Chondrocyte (in vitro differentiated cells): ENCODE data around the gene SLC6A13. TPM values are rescaled to one million over a fixed set of nuclear protein-coding genes. Genes with fewer than 3 reads are reported as not detected.

Source experiments
- DNase-seq: peaks from one replicate; pipeline ENCODE4 v3.0.0; 2021; ENCODE audit warnings: mixed read lengths, low spot score
- H3K27ac Mint-ChIP-seq: one replicate; pipeline ENCODE4 v1.8.0; 2021; ENCODE audit warnings: mild to moderate bottlenecking, moderate library complexity, mixed read lengths; ENCODE audit not compliant: unreplicated experiment
- H3K27me3 Mint-ChIP-seq: 2 replicates; pipeline ENCODE4 v1.8.0; 2021; ENCODE audit warnings: low read depth, mixed read lengths
- H3K36me3 Mint-ChIP-seq: 2 replicates; pipeline ENCODE4 v1.8.0; 2021; ENCODE audit warnings: low read depth, mixed read lengths
- H3K4me1 Mint-ChIP-seq: 2 replicates; pipeline ENCODE4 v1.8.0; 2021; ENCODE audit warnings: low read depth, mild to moderate bottlenecking, mixed read lengths
- H3K4me3 Mint-ChIP-seq: one replicate; pipeline ENCODE4 v1.8.0; 2021; ENCODE audit warnings: mild to moderate bottlenecking, moderate library complexity, mixed read lengths; ENCODE audit not compliant: unreplicated experiment
- H3K9me3 Mint-ChIP-seq: 2 replicates; pipeline ENCODE4 v1.8.0; 2021; ENCODE audit warnings: low read depth, mixed read lengths
- total RNA-seq: library from RNA; stranded (reverse); gene quantifications from 3 replicates; pipeline ENCODE4 v1.2.1, GENCODE V29; 2021
- TF ChIP-seq, protein P1 (sequence below): fragments of 200-600 bp; sonication (generic); IDR thresholded peaks from 2 replicates; pipeline ENCODE4 v1.5.0; 2021; ENCODE audit warnings: antibody characterized with exemption, mild to moderate bottlenecking, moderate library complexity

The SLC6A13 gene
- total RNA-seq, 1 donor from 2014 or later = 0.37 TPM

DNA sequence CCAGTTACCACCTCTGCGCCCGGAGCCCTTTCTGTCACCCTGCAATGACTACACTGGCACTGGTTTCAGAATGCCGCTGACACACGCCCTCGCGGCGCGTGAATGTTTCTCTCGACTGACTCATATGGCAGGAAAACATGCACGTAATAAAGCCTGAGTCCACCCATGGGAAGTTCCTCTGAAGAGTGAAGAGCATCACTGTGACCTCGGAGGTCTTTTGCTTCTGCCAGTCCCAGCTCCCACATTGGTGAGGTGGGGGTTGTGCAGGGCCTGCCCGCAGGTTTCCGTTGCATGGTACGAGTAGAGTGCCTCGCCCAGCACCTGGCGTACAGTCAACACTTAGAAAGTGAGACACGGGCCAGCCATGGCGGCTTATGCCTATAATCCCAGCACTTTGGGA is 37.6 kb downstream of the SLC6A13 start:
- Mint-ChIP-seq H3K4me3 (no peak overlapping the region), H3K9me3 (no peaks in the 10 kb centered on the region), H3K27me3 (peaks cover 35% of the 10 kb centered on the region), H3K36me3 (no peaks in the 10 kb centered on the region), H3K4me1 (peaks cover 4% of the 10 kb centered on the region), H3K27ac (no peak overlapping the region)
- TF ChIP-seq, protein P1, sequence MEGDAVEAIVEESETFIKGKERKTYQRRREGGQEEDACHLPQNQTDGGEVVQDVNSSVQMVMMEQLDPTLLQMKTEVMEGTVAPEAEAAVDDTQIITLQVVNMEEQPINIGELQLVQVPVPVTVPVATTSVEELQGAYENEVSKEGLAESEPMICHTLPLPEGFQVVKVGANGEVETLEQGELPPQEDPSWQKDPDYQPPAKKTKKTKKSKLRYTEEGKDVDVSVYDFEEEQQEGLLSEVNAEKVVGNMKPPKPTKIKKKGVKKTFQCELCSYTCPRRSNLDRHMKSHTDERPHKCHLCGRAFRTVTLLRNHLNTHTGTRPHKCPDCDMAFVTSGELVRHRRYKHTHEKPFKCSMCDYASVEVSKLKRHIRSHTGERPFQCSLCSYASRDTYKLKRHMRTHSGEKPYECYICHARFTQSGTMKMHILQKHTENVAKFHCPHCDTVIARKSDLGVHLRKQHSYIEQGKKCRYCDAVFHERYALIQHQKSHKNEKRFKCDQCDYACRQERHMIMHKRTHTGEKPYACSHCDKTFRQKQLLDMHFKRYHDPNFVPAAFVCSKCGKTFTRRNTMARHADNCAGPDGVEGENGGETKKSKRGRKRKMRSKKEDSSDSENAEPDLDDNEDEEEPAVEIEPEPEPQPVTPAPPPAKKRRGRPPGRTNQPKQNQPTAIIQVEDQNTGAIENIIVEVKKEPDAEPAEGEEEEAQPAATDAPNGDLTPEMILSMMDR = no peak
- DNase-seq = no peak

DNA sequence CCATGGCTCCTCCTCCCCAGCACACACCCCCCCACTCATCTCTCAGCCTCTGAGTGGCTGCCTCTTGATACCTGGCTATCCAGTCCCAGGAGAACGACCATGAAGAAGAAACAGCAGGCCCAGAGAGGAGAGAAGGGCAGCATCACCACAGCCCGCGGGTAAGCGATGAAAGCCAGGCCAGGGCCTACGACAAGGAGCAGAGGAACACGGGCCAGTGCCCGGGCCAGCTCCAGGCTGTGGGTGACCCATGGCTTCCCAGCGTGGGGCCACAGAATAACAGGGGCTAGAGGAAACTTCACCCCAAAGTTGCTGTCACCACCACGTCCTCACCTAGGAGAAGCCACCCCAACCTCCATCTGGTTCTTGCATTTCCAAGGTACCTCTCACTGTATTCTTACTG is 38.3 kb downstream of the SLC6A13 start:
- H3K27ac Mint-ChIP-seq = no peak overlapping the region
- H3K4me1 Mint-ChIP-seq = peaks cover 4% of the 10 kb centered on the region
- H3K9me3 Mint-ChIP-seq = no peaks in the 10 kb centered on the region
- H3K36me3 Mint-ChIP-seq = no peaks in the 10 kb centered on the region
- no peak overlapping the region for H3K4me3 Mint-ChIP-seq
- DNase-seq = no peak
- H3K27me3 Mint-ChIP-seq = peaks cover 30% of the 10 kb centered on the region
- TF ChIP-seq, protein P1 = no peak

DNA sequence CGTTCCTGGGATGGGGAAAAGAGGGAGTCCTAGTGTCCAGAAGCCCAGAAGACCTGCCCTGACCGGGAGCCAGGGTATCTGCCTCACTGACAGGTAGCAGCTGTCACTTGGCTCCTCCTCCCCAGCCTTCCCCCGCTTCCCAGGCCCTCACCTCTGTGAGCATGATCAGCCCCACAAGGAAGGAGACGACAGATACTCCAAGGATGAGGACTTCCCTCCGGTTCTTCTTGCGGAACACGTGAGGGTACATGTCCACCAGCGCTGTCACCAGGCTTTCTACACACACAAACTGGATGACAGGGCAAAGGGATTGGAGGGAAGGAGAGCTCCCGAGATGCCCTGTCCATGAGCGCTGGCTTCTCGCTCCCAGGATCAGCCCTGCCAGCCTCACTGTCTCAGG is 38.8 kb downstream of the SLC6A13 start:
- DNase-seq = no peak
- peaks cover 4% of the 10 kb centered on the region for H3K4me1 Mint-ChIP-seq
- H3K27me3 Mint-ChIP-seq = peaks cover 31% of the 10 kb centered on the region
- no peaks in the 10 kb centered on the region for H3K9me3 Mint-ChIP-seq
- no peak overlapping the region for H3K27ac Mint-ChIP-seq
- TF ChIP-seq, protein P1 = no peak
- no peak overlapping the region for H3K4me3 Mint-ChIP-seq
- H3K36me3 Mint-ChIP-seq = no peaks in the 10 kb centered on the region

DNA sequence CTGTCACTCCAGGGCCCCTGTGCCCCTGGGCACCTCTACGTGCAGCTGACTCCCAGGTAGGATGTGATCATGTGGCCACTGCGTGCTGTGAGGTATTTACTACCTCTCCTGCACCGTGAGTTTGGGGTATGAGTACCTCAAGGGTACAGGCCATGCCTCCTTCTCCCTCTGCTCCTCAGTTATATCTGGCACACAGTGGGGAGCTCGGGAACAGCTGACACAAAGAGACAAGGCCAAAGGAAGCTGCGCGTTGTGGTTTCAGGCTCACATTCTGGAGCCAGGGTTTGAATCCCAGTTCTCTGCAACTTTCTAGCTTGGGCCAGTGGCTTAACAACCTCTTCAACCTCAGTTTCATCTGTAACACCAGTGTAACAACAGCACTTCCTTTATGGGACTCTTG is 40.9 kb downstream of the SLC6A13 start:
- Mint-ChIP-seq H3K27me3 (peaks cover 23% of the 10 kb centered on the region), H3K36me3 (no peaks in the 10 kb centered on the region), H3K4me3 (no peak overlapping the region), H3K4me1 (no peaks in the 10 kb centered on the region), H3K9me3 (no peaks in the 10 kb centered on the region), H3K27ac (no peak overlapping the region)
- TF ChIP-seq, protein P1 = no peak
- DNase-seq = no peak

DNA sequence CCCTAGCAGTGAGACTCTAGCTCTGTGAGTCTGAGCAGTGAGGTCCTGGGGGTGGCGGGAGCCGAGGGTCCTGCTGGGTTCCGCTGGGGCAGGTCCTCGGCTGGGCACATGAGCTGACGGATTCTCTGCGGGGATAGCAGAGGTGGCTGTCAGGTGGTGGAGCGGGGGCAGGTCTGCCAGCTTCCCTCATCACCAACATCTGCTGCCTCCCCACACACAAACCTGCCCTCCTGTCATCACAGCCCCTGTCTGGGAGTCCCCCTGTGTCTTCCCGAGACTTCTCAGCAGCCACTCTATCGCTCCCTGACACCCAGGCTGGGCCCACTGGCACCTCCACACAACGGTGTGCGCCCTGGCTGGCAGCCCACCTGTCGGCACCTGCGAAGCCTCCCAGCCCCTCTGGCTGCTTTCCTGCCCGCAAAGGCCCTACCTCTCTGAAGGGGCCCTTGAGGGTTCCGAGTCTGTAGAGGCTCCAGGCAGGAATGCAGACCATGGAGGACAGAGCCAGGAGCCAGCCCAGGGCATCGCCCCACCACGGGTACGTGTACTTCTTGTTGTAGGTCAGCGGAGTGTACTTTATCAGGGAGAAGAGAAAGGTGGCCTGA is 41.6 kb downstream of the SLC6A13 start:
- Mint-ChIP-seq H3K27ac (no peak overlapping the region), H3K4me3 (no peak overlapping the region)

More for the DNA sequence above, 41.6 kb downstream of the SLC6A13 start:
- peaks cover 22% of the 10 kb centered on the region for H3K27me3 Mint-ChIP-seq
- H3K36me3 Mint-ChIP-seq = no peaks in the 10 kb centered on the region
- DNase-seq = no peak
- no peaks in the 10 kb centered on the region for H3K4me1 Mint-ChIP-seq
- TF ChIP-seq, protein P1 = no peak
- no peaks in the 10 kb centered on the region for H3K9me3 Mint-ChIP-seq
